VCaP (cell line): Measurements from ENCODE around the gene NDST4.

Source experiments
- H3K27ac ChIP-seq: fragments of 450-650 bp; 2 replicates; pipeline ENCODE4 v1.5.1; 2017
- CTCF ChIP-seq: fragments of 450-650 bp; conservative IDR thresholded peaks from 2 replicates; pipeline ENCODE4 v1.5.1; 2017; ENCODE audit warnings: mild to moderate bottlenecking, moderate library complexity

The NDST4 gene

GRCh38 chr4:115110191-115111181 is 2.9 kb downstream of the NDST4 start:
- no peak overlapping the region for H3K27ac ChIP-seq
- TF ChIP-seq CTCF: no peak

GRCh38 chr4:115108850-115109249 is 4.6 kb downstream of the NDST4 start:
- no peak for TF ChIP-seq CTCF
- H3K27ac ChIP-seq: no peak overlapping the region

GRCh38 chr4:115107411-115107810 is 6.0 kb downstream of the NDST4 start:
- TF ChIP-seq CTCF: no peak
- no peak overlapping the region for H3K27ac ChIP-seq

- TF ChIP-seq CTCF: no peak
- no peak overlapping the region for H3K27ac ChIP-seq
These were observed 11.7 kb downstream of the NDST4 start for GRCh38 chr4:115101675-115102074.

DNA sequence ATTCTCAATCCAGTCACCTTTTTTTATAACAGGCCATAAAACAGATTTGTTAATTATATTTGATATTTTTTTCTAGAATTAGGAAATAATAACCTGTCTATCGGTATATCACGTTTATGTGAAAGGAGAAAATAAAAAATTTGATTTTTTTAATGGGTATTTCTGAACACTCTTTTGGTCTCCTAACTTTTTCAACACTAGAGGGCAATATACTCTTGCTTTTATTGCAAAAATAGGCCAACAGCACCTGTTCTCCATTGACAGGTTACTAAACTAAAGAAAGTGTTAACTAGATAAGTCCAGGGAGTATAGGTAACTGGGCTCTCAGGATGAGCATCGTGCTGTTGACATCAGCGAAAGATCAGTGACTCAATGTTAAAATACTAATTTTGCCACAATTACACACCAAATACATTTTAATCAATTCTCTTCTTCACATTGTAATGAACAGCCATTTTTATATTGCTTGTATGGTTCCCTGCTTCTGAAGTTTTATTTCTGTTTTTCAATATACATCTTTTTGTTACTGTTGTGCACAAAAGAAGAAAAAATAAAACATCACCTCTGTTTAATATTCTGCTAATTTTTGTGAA is 22.8 kb downstream of the NDST4 start:
- H3K27ac ChIP-seq: no peak overlapping the region
- TF ChIP-seq CTCF: peak; percentile 82

DNA sequence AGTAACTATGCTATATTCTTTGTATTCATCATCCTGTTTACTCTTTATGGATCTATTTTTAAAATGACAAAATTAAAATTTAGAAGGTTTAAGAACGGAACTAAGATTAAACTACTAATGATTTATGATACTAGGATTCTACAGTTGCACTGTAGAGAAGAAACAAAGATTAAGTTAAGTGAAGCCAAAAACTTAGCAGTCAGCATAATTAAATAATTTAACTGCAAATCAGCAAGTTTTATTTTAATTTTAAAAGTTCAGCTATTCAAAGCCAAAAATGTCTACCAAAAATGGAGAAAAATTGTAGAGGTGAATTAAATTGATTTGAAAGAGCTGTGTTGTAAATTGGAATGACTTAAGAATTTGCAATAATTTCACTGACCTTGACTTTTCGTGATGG is 30.8 kb downstream of the NDST4 start:
- H3K27ac ChIP-seq: no peak overlapping the region
- TF ChIP-seq CTCF: no peak

GRCh38 chr4:115076691-115077090 is 36.7 kb downstream of the NDST4 start:
- TF ChIP-seq CTCF: no peak
- H3K27ac ChIP-seq: no peak overlapping the region
